H54 (cell line): ENCODE data around the gene THEM5.

Experiments
- DNase-seq: peaks from one replicate; pipeline ENCODE4 v3.0.0; 2011; ENCODE audit warnings: low spot score, mixed read lengths; ENCODE audit not compliant: insufficient read length
- FAIRE-seq: peaks from 3 replicates; lab custom pipeline; 2011; peaks lifted over from hg19 to GRCh38; lab: Jason Lieb, UNC
- POLR2A ChIP-seq: IDR thresholded peaks from 2 replicates; pipeline ENCODE4 v1.6.1; 2011; ENCODE audit warnings: low read depth, mild to moderate bottlenecking, low read length

The THEM5 gene

DNA sequence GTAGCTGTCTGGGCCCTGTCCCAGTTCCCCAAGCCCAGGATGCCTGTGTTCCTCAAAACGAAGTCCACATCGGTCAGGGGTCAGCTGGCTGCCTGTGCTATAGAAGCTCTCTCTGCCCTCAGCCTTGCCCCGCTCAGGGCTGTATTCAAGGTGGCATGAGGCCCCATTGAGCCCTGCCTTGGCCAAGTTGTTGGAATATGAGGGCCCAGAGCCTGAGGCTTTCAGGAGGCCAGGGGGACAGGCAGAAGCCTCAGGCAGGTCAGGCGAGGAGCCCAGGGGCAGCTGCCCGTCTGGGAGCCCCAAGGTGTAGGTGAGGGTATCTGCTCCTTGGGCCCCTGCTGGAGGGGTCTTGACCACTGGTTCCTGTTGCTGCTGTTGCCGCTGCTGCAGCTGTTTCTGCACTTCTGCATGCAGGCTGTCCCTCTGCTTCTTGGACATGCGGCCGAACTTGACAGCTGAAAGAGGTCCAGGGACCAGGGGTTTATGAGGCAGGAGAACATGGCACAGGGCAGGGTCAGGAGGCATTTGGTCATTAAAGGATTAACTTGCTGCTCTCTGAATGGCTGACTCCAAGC lies 38.5 kb downstream of the THEM5 start:
- DNase-seq: no peak
- FAIRE-seq: no peak
- no peak for TF ChIP-seq POLR2A

DNA sequence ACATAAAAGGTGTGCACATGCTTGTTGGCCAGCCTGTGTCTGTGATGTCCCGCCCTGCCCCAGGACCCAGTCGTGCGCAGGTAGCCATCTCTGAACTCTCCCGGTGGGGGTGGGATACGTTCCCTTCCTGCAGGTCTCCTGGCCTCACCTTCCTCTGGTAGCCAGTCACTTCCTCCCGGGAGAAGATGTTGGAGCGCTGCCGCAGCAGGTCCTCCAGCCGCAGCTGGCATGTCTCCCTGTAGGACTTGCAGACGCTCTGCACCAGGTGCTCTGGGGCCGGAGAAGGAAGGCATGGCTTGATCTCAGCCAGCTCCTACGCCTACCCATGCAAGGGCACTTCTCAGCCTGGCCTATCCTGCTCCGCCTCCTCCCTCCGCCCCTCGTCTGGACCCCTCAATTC lies 39.1 kb downstream of the THEM5 start:
- no peak for TF ChIP-seq POLR2A
- FAIRE-seq (no peak), DNase-seq (no peak)

DNA sequence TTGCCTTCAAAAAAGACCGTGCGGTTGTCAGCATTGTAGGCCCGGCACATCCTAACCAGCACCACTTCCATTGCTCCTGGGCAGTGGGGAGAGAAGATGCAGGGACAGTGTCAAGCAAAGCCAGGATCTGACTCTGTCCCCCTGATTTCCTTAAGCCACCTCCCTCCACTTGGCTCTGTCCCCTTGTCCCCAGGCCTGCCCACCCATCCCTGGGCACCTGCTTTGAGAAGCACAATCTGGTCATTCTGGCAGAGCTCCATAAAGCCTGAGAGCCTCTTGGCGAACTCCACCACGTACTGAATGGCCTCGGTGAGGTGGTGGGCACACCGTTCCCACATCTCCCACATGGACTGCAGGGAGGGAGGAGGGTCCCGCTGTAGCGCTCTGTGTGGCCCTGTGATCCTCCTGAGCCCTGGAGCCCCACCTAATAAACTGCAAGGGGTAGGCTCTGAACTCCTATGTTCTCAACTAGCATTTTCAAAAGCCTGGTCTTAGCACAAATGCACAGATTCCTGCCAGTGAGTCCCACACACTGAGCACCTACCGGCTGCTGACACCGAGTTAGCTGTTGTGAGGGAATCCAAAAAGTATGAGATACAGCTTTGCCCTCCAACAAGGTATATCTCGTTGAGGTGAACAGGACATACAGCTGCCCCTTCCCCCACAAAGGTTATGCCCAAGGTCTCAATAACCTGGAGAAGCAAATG lies 40.1 kb downstream of the THEM5 start:
- TF ChIP-seq POLR2A: no peak
- FAIRE-seq (no peak), DNase-seq (no peak)

DNA sequence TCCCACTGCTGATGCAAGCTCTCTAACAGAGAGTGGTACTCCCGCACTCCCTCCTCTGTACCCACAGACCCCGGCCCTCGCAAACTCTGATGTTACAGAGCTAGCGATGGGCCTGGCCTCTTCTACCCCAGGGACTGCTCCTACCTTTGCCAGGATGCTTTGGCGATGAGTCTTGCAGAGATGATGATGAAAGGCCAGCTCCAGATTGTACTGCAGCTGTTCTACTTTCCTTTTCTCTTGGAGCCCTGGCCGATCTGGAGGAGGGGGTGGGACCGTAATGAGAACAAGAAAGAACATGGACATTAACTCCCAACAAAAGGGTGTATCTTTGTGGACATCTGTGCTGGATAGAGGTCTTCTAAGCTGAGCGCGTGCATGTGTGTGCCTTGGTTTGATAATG lies 42.3 kb downstream of the THEM5 start:
- FAIRE-seq (no peak), DNase-seq (no peak)
- no peak for TF ChIP-seq POLR2A

DNA sequence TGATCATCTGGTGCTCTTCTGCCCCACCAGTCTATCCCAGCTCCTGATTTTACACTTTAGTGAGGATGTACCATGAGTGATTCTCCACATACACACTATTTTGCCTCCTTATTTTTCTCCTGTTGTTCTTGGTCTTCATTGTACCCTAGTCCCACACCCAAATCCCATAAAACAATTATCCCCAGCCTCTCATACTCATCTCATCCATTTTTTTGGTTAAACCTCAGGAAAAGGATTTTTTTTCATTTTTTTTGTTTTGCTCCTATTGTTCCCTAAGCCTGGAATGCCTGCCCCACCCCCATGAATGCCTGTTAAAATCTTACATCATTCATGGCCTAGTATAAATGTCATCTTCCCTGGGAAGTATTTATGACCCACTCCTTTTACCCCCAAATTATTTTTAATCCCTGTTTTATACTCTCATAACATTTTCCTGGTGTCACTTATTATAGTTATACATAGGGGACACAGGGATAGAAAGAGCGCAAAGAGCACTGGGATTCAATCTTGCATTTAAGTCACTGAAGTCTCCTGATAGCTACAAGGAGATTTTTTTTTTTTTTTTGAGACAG lies 43.4 kb downstream of the THEM5 start:
- TF ChIP-seq POLR2A: no peak
- FAIRE-seq (no peak), DNase-seq (no peak)

DNA sequence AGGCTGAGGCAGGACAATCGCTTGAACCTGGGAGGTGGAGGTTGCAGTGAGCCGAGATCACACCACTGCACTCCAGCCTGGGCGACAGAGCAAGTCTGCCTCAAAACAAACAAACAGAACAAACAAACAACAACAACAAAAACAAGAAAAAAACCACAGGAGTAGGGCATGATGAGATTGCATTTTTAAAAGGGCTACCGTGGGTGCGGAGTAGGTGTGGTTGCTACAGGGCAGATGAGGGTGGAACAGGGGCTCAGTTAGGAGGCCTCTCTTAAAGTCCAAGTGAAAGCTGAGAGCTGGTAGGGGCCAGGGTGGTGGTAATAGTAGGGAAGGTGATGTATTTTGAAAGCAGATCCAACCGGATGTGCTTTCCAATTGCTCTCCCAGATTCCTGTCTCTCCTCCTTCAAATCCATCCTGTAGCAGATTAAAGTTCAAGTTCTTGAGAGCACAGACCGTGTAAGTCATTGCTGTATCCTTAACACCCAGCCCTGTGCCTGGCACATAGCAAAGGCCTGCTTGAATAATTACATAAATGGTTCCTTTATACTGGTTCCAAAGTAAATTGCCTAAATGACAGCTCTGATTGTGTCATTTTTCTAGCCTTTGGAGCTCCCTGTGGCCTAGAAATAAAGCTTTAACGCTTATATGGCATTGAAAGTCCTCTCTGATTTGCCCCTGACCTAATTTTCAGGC lies 44.1 kb downstream of the THEM5 start:
- DNase-seq: no peak
- FAIRE-seq: no peak
- TF ChIP-seq POLR2A: no peak

DNA sequence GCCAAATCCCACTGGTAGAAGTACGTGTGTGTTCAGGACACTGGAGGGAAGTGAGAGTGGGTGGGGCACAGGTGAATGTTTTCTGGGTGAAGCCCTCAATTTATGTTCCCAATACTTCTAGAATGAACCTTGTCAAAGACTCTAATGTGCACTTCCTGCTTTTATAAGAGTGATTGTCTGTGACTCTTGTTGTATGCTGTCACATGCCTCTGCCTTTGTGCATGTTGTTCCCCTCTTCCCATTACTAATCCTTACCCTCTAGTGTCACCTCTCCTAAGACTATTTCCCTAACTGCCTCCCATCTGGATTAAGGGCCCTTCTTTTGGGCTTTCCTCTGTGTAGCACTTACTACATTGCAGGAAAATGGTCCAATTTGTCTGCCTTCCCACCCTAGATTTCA lies 45.7 kb downstream of the THEM5 start:
- no peak for DNase-seq
- FAIRE-seq: no peak
- no peak for TF ChIP-seq POLR2A

DNA sequence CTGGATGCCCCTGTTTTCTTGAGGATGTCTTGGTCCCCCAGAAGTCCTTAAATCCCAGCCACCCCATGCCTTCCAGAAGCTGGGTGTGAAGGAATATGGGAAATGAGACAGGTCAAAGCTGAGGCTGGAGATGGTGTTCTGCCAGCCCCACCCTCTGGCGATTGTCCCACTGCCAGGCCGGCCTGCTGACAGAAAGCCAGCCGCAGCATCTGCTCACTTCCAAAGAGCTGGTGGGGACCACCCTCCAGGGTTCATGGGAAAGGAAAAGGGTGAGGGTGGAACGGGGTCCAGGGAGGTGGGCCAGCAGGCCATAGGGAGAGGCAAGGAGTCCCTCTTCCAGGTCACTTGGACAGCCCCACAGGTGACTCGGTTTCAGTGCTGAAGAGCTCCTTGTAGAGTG lies 46.4 kb downstream of the THEM5 start:
- FAIRE-seq (no peak), DNase-seq (no peak)
- no peak for TF ChIP-seq POLR2A

DNA sequence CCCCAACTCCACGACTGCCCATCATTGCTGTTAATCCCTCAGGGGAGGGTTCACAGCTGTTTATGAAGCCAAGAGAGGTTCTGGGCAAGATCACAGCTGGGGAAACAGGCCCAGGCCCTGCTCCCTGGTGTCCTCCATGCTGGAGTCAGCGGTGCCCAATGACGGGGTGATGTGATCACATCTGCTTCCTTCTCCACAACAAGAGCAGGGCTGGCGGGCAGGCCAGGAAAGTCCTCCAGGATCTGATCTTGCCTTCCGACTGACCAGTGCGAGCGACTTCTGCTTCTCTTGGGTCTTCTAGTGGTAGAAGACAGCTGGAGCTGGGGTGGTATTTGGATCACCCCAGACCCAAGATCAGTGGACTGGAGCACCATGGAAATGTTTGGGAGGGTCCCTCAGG lies 47.3 kb downstream of the THEM5 start:
- no peak for DNase-seq
- no peak for FAIRE-seq
- TF ChIP-seq POLR2A: no peak

DNA sequence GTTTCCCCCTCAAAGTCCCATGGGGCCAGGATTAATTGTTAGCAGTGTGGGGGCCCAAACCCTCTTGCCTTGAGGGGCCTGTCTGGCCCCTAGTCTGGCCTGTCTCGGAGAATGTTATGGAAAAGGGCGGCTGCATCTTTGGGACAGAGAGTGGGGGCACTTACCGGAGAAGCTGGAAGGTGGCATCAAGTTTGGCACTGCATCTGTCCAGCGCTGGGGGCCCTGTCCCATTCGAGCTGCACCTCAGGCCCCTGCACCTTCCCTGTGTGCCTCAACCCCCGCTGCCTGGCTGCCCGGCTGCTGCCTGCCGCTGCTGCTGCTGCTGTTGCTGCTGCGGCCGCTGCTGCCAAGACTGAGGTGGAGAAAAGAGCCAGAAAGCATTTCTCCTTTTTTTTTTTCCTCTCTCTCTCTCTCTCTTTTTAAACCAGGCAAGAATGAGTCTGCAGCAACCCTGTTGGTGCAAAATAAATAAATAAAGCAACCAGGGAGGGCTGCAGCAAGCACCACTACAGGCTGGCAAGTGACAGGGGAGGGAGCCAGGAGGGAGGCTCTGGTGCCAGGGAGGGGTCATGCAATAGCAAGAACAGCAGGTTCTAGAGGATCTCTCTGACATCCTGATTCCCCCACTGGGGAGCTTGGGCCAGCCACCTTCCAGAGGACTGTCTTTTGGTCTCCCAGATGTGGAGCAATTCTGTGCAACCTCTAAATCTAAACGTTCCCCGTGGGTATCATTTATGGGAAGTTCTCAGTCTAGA lies 48.3 kb downstream of the THEM5 start, which contains the start of gene LINGO4:
LINGO4 (minus strand) TSS at position 354 of the 755 bp plus-strand sequence. CDS start 2,715 bp downstream, outside the sequence.
- DNase-seq (no peak), FAIRE-seq (no peak)
- no peak for TF ChIP-seq POLR2A

DNA sequence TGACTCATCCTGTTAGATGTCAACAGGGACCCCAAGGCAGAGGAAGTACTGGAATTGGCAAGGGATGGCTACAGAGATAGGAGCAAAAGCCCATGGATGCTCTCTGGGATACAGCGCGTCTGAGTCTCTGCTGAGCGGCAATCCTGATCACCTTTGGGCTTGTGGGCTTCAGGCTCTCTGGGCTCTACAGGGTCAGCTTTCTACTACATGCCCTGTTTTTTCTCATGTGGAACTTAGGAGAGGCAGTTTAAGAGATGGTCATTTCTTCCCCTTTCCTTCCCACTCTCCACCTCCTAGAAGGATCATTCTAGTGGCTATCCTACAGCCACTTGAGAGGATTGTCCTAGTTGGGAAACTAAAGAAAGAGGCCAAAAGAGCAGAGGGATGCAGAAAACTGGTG lies 49.6 kb downstream of the THEM5 start:
- no peak for FAIRE-seq
- no peak for DNase-seq
- TF ChIP-seq POLR2A: no peak

DNA sequence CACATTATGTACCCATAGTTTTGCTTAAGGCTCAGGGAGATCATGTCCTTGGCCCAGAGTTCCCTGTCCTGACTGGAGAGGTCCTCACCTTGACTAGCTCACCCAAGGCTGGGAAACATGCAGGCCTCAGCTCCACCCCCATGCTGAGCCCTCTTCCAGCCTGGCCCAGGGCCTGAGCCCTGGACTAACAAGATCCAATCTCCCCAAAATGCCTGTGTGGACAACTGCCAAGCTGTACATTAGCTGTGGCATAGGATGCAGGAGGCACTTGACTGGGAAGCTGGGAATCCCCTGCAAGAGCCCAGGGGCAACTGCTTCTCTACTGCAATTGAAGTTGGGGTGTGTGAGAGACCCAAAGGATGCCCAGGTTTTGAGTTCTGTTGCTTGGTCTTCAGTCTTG lies 50.3 kb downstream of the THEM5 start:
- no peak for FAIRE-seq
- TF ChIP-seq POLR2A: no peak
- DNase-seq: no peak

DNA sequence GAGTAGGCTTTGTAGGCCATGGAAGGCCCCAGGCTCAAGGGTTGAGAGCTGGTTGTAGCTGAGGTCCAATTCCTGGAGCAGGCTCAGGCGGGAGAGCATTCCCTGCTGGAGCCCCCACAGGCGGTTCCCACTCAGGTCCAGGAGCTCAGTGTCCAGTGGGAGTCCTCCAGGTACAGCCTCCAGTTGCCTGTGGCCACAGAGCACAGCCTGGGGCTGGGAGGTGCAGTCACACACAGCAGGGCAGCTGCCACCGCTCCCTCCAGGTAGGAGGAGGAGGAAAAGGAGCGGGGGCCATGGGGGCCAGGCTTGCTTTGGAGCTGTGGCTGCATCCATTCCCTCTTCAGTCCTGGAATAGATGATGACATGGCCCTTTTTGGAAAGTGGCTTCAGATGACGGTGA lies 51.1 kb downstream of the THEM5 start:
- no peak for TF ChIP-seq POLR2A
- FAIRE-seq: no peak
- no peak for DNase-seq
